Activated CD8-positive, alpha-beta T cell treated with anti-CD3 and anti-CD28 coated beads for 36 hours (primary cell): ENCODE measurements around the gene STOML3. TPM values are rescaled to one million over a fixed set of nuclear protein-coding genes. Genes with fewer than 3 reads are reported as not detected.

Experiments used
- ATAC-seq: fragments of 200-7000 bp; cut with Tn5 transposase; one replicate; pipeline ENCODE4 v1.10.0; 2021; ENCODE audit warnings: mild to moderate bottlenecking, moderate library complexity
- CTCF ChIA-PET: fragments of 350-600 bp; sonication (Branson Sonifier 250); formaldehyde crosslinking; loops from one replicate; lab custom pipeline; 2021; ENCODE audit warnings: antibody characterized with exemption; lab: Charles Lee
- POLR2A ChIA-PET: fragments of 350-600 bp; sonication (Branson Sonifier 250); formaldehyde crosslinking; loops from one replicate; lab custom pipeline; 2021; ENCODE audit warnings: antibody characterized with exemption; lab: Charles Lee
- DNase-seq: peaks from one replicate; pipeline ENCODE4 v3.0.0-alpha.2; 2020
- H3K27ac Mint-ChIP-seq: one replicate; pipeline ENCODE4 v1.8.0; 2021; ENCODE audit warnings: mild to moderate bottlenecking, mixed read lengths
- H3K27me3 Mint-ChIP-seq: one replicate; pipeline ENCODE4 v1.8.0; 2021; ENCODE audit warnings: mixed read lengths
- H3K36me3 Mint-ChIP-seq: one replicate; pipeline ENCODE4 v1.8.0; 2021; ENCODE audit warnings: low read depth, mixed read lengths
- H3K4me1 Mint-ChIP-seq: one replicate; pipeline ENCODE4 v1.8.0; 2021; ENCODE audit warnings: low read depth, mixed read lengths
- H3K4me3 Mint-ChIP-seq: one replicate; pipeline ENCODE4 v1.8.0; 2021; ENCODE audit warnings: mild to moderate bottlenecking, moderate library complexity, mixed read lengths
- H3K9me3 Mint-ChIP-seq: one replicate; pipeline ENCODE4 v1.8.0; 2021; ENCODE audit warnings: mixed read lengths
- intact Hi-C: fragments of 100-400 bp; cut with micrococcal nuclease; formaldehyde crosslinking; loops from one replicate; pipeline ENCODE4 v1.10.0; 2022
- total RNA-seq, 2 experiments: library from RNA; stranded (reverse); gene quantifications; one replicate each; pipeline ENCODE4 v1.2.3, GENCODE V29; 2021
- TF ChIP-seq, protein P1 (sequence below): fragments of 200-600 bp; IDR thresholded peaks from one replicate; pipeline ENCODE4 v1.8.0; 2022; ENCODE audit warnings: antibody characterized with exemption, mild to moderate bottlenecking

Gene STOML3
- total RNA-seq, 2 experiments from 2014 or later, result not detected

DNA sequence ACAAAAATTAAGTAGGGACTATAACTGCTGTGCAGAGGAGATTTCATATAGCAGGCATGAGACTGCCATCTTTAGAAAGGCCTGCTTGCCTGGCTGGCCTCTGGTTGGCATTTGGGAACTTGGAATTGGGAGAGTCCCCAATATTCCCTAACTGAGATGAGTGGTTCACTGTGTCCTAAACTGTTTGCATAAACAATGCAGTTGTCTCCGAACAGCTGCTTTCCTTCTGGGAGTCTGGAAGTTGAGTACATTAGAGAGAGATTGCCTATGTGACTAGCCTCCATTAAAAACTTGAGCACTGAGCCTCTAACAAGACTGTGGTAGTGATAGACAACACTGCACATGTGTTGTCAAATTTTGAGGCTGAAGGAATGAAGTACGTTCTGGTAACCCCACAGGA is 47.4 kb downstream of the STOML3 start:
- intact Hi-C loops, result no loop called here
- Mint-ChIP-seq H3K9me3 (no peaks in the 10 kb centered on the region), H3K4me3 (no peak overlapping the region), H3K27me3 (peaks cover 10% of the 10 kb centered on the region), H3K27ac (no peak overlapping the region), H3K4me1 (no peaks in the 10 kb centered on the region), H3K36me3 (no peaks in the 10 kb centered on the region)
- TF ChIP-seq, protein P1, sequence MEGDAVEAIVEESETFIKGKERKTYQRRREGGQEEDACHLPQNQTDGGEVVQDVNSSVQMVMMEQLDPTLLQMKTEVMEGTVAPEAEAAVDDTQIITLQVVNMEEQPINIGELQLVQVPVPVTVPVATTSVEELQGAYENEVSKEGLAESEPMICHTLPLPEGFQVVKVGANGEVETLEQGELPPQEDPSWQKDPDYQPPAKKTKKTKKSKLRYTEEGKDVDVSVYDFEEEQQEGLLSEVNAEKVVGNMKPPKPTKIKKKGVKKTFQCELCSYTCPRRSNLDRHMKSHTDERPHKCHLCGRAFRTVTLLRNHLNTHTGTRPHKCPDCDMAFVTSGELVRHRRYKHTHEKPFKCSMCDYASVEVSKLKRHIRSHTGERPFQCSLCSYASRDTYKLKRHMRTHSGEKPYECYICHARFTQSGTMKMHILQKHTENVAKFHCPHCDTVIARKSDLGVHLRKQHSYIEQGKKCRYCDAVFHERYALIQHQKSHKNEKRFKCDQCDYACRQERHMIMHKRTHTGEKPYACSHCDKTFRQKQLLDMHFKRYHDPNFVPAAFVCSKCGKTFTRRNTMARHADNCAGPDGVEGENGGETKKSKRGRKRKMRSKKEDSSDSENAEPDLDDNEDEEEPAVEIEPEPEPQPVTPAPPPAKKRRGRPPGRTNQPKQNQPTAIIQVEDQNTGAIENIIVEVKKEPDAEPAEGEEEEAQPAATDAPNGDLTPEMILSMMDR, result no peak
- no peak for ATAC-seq
- ChIA-PET CTCF (no interaction called here), POLR2A (no interaction called here)
- no peak for DNase-seq

DNA sequence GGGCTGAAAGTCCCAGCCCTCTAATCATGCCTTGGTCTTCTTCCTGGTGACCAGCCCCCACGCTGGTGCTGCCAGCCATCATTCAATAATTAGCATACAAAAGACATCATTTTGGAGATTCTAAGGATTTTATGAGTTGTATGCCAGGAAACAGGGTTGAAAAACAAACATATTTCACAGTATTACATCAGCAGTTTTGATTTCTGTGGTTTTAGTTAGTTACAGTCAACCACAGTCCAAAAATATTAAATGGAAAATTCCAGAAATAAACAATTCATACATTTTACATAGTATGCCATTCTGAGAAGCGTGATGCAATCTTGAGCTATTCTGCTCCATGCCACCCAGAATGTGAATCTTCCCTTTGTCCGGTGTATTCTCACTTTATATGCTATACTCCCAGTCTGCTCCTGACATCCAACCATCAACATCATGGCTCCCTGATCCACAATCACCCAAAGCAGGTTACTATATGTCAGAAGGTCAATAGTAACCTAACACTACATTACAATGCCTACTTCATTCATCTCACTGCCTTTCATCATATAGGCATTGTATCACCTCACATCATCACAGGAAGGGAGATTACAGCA is 49.2 kb downstream of the STOML3 start:
- ATAC-seq, result no peak
- Mint-ChIP-seq H3K36me3 (no peaks in the 10 kb centered on the region), H3K4me3 (no peak overlapping the region), H3K27ac (no peak overlapping the region), H3K27me3 (peaks cover 12% of the 10 kb centered on the region), H3K4me1 (no peaks in the 10 kb centered on the region), H3K9me3 (no peaks in the 10 kb centered on the region)
- ChIA-PET CTCF (no interaction called here), POLR2A (no interaction called here)
- intact Hi-C loops, result no loop called here
- DNase-seq, result no peak
- TF ChIP-seq, protein P1, result no peak

DNA sequence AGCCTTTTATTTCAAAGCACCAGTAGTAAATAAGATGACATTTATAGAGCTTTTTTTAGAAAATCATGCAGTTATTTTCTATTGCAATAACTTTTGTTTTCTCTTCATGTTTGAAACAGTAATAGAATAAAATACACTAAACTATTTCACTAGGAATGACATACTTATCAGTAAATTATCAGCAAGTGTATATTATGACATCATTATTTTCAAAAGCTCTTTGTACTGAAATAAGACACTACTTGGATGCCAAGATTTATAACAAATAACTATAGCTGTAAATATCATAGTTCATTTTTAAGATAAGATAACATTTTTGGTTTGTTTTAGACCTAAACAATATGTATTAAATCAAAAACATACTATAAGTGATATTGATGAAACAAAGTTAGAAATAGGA is 56.8 kb downstream of the STOML3 start:
- Mint-ChIP-seq H3K27me3 (peaks cover 8% of the 10 kb centered on the region), H3K4me3 (no peak overlapping the region), H3K4me1 (no peaks in the 10 kb centered on the region), H3K9me3 (no peaks in the 10 kb centered on the region), H3K27ac (no peak overlapping the region), H3K36me3 (no peaks in the 10 kb centered on the region)
- intact Hi-C loops, result no loop called here
- TF ChIP-seq, protein P1, result no peak
- no peak for ATAC-seq
- POLR2A ChIA-PET, result no interaction called here
- no peak for DNase-seq
- CTCF ChIA-PET, result no interaction called here

DNA sequence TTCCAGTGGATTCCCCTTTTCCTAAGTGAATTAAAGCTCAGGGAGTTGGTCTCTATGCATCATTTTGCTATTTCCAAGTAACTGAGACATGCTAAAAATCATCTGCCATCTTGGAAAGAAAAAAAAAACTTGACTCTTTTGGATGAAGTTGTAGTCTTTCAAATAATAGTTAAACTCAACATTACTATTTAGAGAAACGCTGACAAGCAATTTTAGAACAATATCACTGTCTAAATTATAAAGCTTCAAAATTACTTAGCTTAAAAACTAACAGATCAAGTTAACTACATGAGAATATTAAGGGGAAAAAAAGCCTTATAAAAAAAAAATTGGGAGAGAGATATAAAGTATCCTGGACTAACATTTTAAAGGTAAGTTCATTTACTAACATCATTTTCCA is 68.5 kb downstream of the STOML3 start:
- no peak overlapping the region for H3K27ac Mint-ChIP-seq
- intact Hi-C loops, result no loop called here
- H3K4me3 Mint-ChIP-seq, result no peak overlapping the region
- peaks cover 25% of the 10 kb centered on the region for H3K27me3 Mint-ChIP-seq
- no peak for DNase-seq
- no peaks in the 10 kb centered on the region for H3K36me3 Mint-ChIP-seq
- CTCF ChIA-PET, result interaction anchor here (1.5 kb wide), 1 partner anchor 45 kb away, joined by 3 read pairs; no protein-coding TSS in a partner anchor
- TF ChIP-seq, protein P1, result no peak
- no peak for ATAC-seq
- POLR2A ChIA-PET, result no interaction called here
- no peaks in the 10 kb centered on the region for H3K4me1 Mint-ChIP-seq
- H3K9me3 Mint-ChIP-seq, result no peaks in the 10 kb centered on the region

DNA sequence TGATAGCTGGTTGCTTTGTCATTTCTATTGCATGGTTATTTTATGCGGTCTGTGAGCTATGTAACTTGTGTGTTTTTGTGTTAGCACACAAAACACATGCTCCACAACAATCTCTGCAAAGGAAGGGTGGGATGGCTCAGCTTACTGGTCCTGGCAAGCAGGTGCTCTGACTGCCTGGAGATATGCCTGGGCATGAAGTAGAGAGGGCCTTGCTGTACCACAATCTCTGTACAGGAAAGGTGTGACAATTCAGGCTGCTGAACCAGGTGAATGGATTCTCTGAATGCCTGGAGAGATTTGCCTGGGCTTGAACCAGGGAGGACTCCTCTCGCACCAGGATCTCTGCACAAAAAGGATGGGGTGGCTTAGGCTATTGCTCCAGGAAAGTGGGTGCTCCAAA is 69.5 kb downstream of the STOML3 start:
- DNase-seq (no peak), ATAC-seq (no peak)
- Mint-ChIP-seq H3K4me3 (no peak overlapping the region), H3K4me1 (no peaks in the 10 kb centered on the region), H3K27me3 (peaks cover 21% of the 10 kb centered on the region), H3K27ac (no peak overlapping the region), H3K9me3 (no peaks in the 10 kb centered on the region), H3K36me3 (no peaks in the 10 kb centered on the region)
- intact Hi-C loops, result no loop called here
- TF ChIP-seq, protein P1, result no peak
- ChIA-PET POLR2A (no interaction called here), CTCF (no interaction called here)

Other genes with a start within 250 kb of the STOML3 start
- 100 to 1,000 TPM in 1 of 2 experiments, 10 to 100 TPM in 1; 88.7 to 108 TPM for gene PROSER1, start 47.3 kb upstream of the STOML3 start, total RNA-seq
- gene NHLRC3, start 47.6 kb upstream of the STOML3 start, total RNA-seq, result 10 to 100 TPM; 17.5 to 17.9 TPM